CD8-positive, alpha-beta memory T cell (primary cell): ENCODE measurements around the gene PPFIA2. TPM values are rescaled to one million over a fixed set of nuclear protein-coding genes. Genes with fewer than 3 reads are reported as not detected.

Experiments
- CTCF ChIA-PET: fragments of 350-600 bp; sonication (Branson Sonifier 250); formaldehyde crosslinking; loops from one replicate; lab custom pipeline; 2021; ENCODE audit warnings: antibody characterized with exemption; lab: Charles Lee
- POLR2A ChIA-PET: fragments of 350-600 bp; sonication (Branson Sonifier 250); formaldehyde crosslinking; loops from one replicate; lab custom pipeline; 2021; ENCODE audit warnings: antibody characterized with exemption; lab: Charles Lee
- DNase-seq, 5 donors: peaks; one replicate each; pipeline versions ENCODE4 v3.0.0 to v3.0.0-alpha.2; 2020 to 2022; ENCODE audit warnings: mixed read lengths in 1 of 5
- H3K27ac ChIP-seq: one replicate; pipeline ENCODE4 v1.7.0; 2013; ENCODE audit warnings: low read depth, mild to moderate bottlenecking, low read length, moderate library complexity
- H3K27me3 ChIP-seq: 2 replicates; pipeline ENCODE4 v1.7.0; 2013; ENCODE audit warnings: low read length, mild to moderate bottlenecking; ENCODE audit not compliant: insufficient read depth, poor library complexity, severe bottlenecking
- H3K36me3 ChIP-seq: 2 replicates; pipeline ENCODE4 v1.7.0; 2013; ENCODE audit warnings: mild to moderate bottlenecking, low read length, moderate library complexity; ENCODE audit not compliant: insufficient read depth
- H3K4me1 ChIP-seq: 2 replicates; pipeline ENCODE4 v1.7.0; 2013; ENCODE audit warnings: mild to moderate bottlenecking, low read length, moderate library complexity; ENCODE audit not compliant: insufficient read depth
- H3K4me3 ChIP-seq: 2 replicates; pipeline ENCODE4 v1.7.0; 2013; ENCODE audit warnings: mild to moderate bottlenecking, low read length
- H3K9me3 ChIP-seq: 2 replicates; pipeline ENCODE4 v1.7.0; 2013; ENCODE audit warnings: mild to moderate bottlenecking, low read length
- H3K27ac Mint-ChIP-seq, 8 donors: one replicate each; pipeline ENCODE4 v1.8.0; 2020 to 2021; ENCODE audit warnings: mixed read lengths in 8 of 8, mild to moderate bottlenecking in 6 of 8, inconsistent platforms in 3 of 8, moderate library complexity in 3 of 8
- H3K27me3 Mint-ChIP-seq, 2 donors: one replicate each; pipeline ENCODE4 v1.8.0; 2020 to 2021; ENCODE audit warnings: mixed read lengths in 2 of 2, mild to moderate bottlenecking in 1 of 2, moderate library complexity in 1 of 2
- H3K36me3 Mint-ChIP-seq, 3 donors: one replicate each; pipeline ENCODE4 v1.8.0; 2020 to 2021; ENCODE audit warnings: mixed read lengths in 3 of 3, inconsistent platforms in 1 of 3, mild to moderate bottlenecking in 1 of 3
- H3K4me1 Mint-ChIP-seq, 3 donors: one replicate each; pipeline ENCODE4 v1.8.0; 2020 to 2021; ENCODE audit warnings: mixed read lengths in 3 of 3, inconsistent platforms in 1 of 3, mild to moderate bottlenecking in 1 of 3
- H3K4me3 Mint-ChIP-seq, 7 donors: one replicate each; pipeline ENCODE4 v1.8.0; 2020 to 2021; ENCODE audit warnings: mixed read lengths in 7 of 7, mild to moderate bottlenecking in 6 of 7, moderate library complexity in 4 of 7, inconsistent platforms in 2 of 7
- H3K9me3 Mint-ChIP-seq, 5 donors: one replicate each; pipeline ENCODE4 v1.8.0; 2020 to 2022; ENCODE audit warnings: mixed read lengths in 5 of 5, mild to moderate bottlenecking in 3 of 5, moderate library complexity in 2 of 5, inconsistent platforms in 1 of 5
- polyA plus RNA-seq: library from polyadenylated mRNA; unstranded; fragments of 300-500 nt; fragmentation: Illumina TruSeq; gene quantifications from one replicate; pipeline ENCODE4 v1.2.3, GENCODE V29; 2021
- total RNA-seq, 2 experiments: library from RNA; stranded (reverse); gene quantifications; one replicate each; pipeline ENCODE4 v1.2.3, GENCODE V29; 2021

PPFIA2 gene
- total and polyA plus RNA-seq, 3 experiments from 2014 or later = not detected

- Histone ChIP-seq H3K4me3 (no peak overlapping the region), H3K27ac (no peak overlapping the region), H3K36me3 (no peaks in the 10 kb centered on the region), H3K4me1 (no peaks in the 10 kb centered on the region), H3K27me3 (no peaks in the 10 kb centered on the region), H3K9me3 (no peaks in the 10 kb centered on the region)
- H3K27ac Mint-ChIP-seq = no peak overlapping the region
- no peaks in the 10 kb centered on the region for H3K4me1 Mint-ChIP-seq
- ChIA-PET POLR2A (no interaction called here), CTCF (no interaction called here)
- no peaks in the 10 kb centered on the region for H3K36me3 Mint-ChIP-seq
- H3K9me3 Mint-ChIP-seq = peaks cover 0 to 28% (median 2%) of the 10 kb centered on the region in 5 donors
- no peak overlapping the region for H3K4me3 Mint-ChIP-seq
- DNase-seq = no peak
- H3K27me3 Mint-ChIP-seq = no peaks in the 10 kb centered on the region
These were observed 355.8 kb downstream of the PPFIA2 start for GRCh38 chr12:81403348-81403747.

GRCh38 chr12:81401241-81401640, 357.9 kb downstream of the PPFIA2 start:
- no peak overlapping the region for H3K27ac Mint-ChIP-seq
- no peaks in the 10 kb centered on the region for H3K36me3 Mint-ChIP-seq
- no peaks in the 10 kb centered on the region for H3K4me1 Mint-ChIP-seq
- Histone ChIP-seq H3K27ac (no peak overlapping the region), H3K36me3 (no peaks in the 10 kb centered on the region), H3K27me3 (no peaks in the 10 kb centered on the region), H3K4me3 (no peak overlapping the region), H3K9me3 (no peaks in the 10 kb centered on the region), H3K4me1 (no peaks in the 10 kb centered on the region)
- no peak for DNase-seq
- H3K4me3 Mint-ChIP-seq = no peak overlapping the region
- CTCF ChIA-PET = no interaction called here
- no peaks in the 10 kb centered on the region for H3K27me3 Mint-ChIP-seq
- POLR2A ChIA-PET = no interaction called here
- H3K9me3 Mint-ChIP-seq = peaks cover 0 to 28% (median 5%) of the 10 kb centered on the region in 5 donors

GRCh38 chr12:81400024-81400423, 359.1 kb downstream of the PPFIA2 start:
- no peaks in the 10 kb centered on the region for H3K4me1 ChIP-seq
- H3K27ac ChIP-seq = no peak overlapping the region
- peaks cover 0 to 36% (median 5%) of the 10 kb centered on the region in 5 donors for H3K9me3 Mint-ChIP-seq
- H3K27me3 ChIP-seq = no peaks in the 10 kb centered on the region
- DNase-seq = no peak
- no peaks in the 10 kb centered on the region for H3K4me1 Mint-ChIP-seq
- CTCF ChIA-PET = no interaction called here
- no peaks in the 10 kb centered on the region for H3K9me3 ChIP-seq
- H3K27me3 Mint-ChIP-seq = no peaks in the 10 kb centered on the region
- no peak overlapping the region for H3K27ac Mint-ChIP-seq
- no peaks in the 10 kb centered on the region for H3K36me3 Mint-ChIP-seq
- H3K4me3 Mint-ChIP-seq = no peak overlapping the region
- H3K36me3 ChIP-seq = no peaks in the 10 kb centered on the region
- POLR2A ChIA-PET = no interaction called here
- no peak overlapping the region for H3K4me3 ChIP-seq

GRCh38 chr12:81395431-81395830, 363.7 kb downstream of the PPFIA2 start:
- H3K27ac ChIP-seq = no peak overlapping the region
- no peak for DNase-seq
- no peak overlapping the region for H3K4me3 ChIP-seq
- Mint-ChIP-seq H3K27me3 (no peaks in the 10 kb centered on the region), H3K27ac (no peak overlapping the region), H3K9me3 (peaks cover 2 to 43% (median 6%) of the 10 kb centered on the region in 5 donors), H3K4me1 (no peaks in the 10 kb centered on the region), H3K4me3 (no peak overlapping the region), H3K36me3 (no peaks in the 10 kb centered on the region)
- POLR2A ChIA-PET = no interaction called here
- H3K9me3 ChIP-seq = no peaks in the 10 kb centered on the region
- H3K36me3 ChIP-seq = no peaks in the 10 kb centered on the region
- H3K27me3 ChIP-seq = no peaks in the 10 kb centered on the region
- CTCF ChIA-PET = no interaction called here
- no peaks in the 10 kb centered on the region for H3K4me1 ChIP-seq

- no peaks in the 10 kb centered on the region for H3K36me3 Mint-ChIP-seq
- Histone ChIP-seq H3K9me3 (no peaks in the 10 kb centered on the region), H3K4me3 (no peak overlapping the region), H3K27me3 (no peaks in the 10 kb centered on the region), H3K36me3 (no peaks in the 10 kb centered on the region), H3K27ac (no peak overlapping the region), H3K4me1 (no peaks in the 10 kb centered on the region)
- ChIA-PET CTCF (no interaction called here), POLR2A (no interaction called here)
- no peaks in the 10 kb centered on the region for H3K4me1 Mint-ChIP-seq
- no peak overlapping the region for H3K27ac Mint-ChIP-seq
- H3K9me3 Mint-ChIP-seq = peaks cover 2 to 14% (median 9%) of the 10 kb centered on the region in 5 donors
- no peak overlapping the region for H3K4me3 Mint-ChIP-seq
- no peak for DNase-seq
- no peaks in the 10 kb centered on the region for H3K27me3 Mint-ChIP-seq
These were observed 369.5 kb downstream of the PPFIA2 start for GRCh38 chr12:81389550-81390099.

- H3K4me3 ChIP-seq = no peak overlapping the region
- DNase-seq = no peak
- H3K9me3 Mint-ChIP-seq = peaks cover 0 to 10% (median 6%) of the 10 kb centered on the region in 5 donors
- no peaks in the 10 kb centered on the region for H3K27me3 ChIP-seq
- H3K36me3 ChIP-seq = no peaks in the 10 kb centered on the region
- ChIA-PET POLR2A (no interaction called here), CTCF (no interaction called here)
- H3K36me3 Mint-ChIP-seq = no peaks in the 10 kb centered on the region
- no peak overlapping the region for H3K27ac ChIP-seq
- H3K4me1 Mint-ChIP-seq = no peaks in the 10 kb centered on the region
- H3K9me3 ChIP-seq = no peaks in the 10 kb centered on the region
- H3K27ac Mint-ChIP-seq = no peak overlapping the region
- no peaks in the 10 kb centered on the region for H3K27me3 Mint-ChIP-seq
- H3K4me3 Mint-ChIP-seq = no peak overlapping the region
- H3K4me1 ChIP-seq = no peaks in the 10 kb centered on the region
These were observed 373.0 kb downstream of the PPFIA2 start for GRCh38 chr12:81386101-81386500.

GRCh38 chr12:81381951-81382350, 377.2 kb downstream of the PPFIA2 start:
- H3K27me3 Mint-ChIP-seq = no peaks in the 10 kb centered on the region
- Histone ChIP-seq H3K4me3 (no peak overlapping the region), H3K4me1 (no peaks in the 10 kb centered on the region), H3K9me3 (no peaks in the 10 kb centered on the region), H3K27me3 (no peaks in the 10 kb centered on the region), H3K27ac (no peak overlapping the region), H3K36me3 (no peaks in the 10 kb centered on the region)
- no peaks in the 10 kb centered on the region for H3K4me1 Mint-ChIP-seq
- POLR2A ChIA-PET = no interaction called here
- CTCF ChIA-PET = no interaction called here
- no peak overlapping the region for H3K27ac Mint-ChIP-seq
- H3K9me3 Mint-ChIP-seq = peaks cover 0 to 8% (median 2%) of the 10 kb centered on the region in 5 donors
- no peak overlapping the region for H3K4me3 Mint-ChIP-seq
- H3K36me3 Mint-ChIP-seq = no peaks in the 10 kb centered on the region
- no peak for DNase-seq

- ChIA-PET POLR2A (no interaction called here), CTCF (no interaction called here)
- Mint-ChIP-seq H3K36me3 (no peaks in the 10 kb centered on the region), H3K9me3 (peaks cover 0 to 21% (median 3%) of the 10 kb centered on the region in 5 donors), H3K4me1 (no peaks in the 10 kb centered on the region), H3K27ac (no peak overlapping the region), H3K4me3 (no peak overlapping the region), H3K27me3 (no peaks in the 10 kb centered on the region)
- Histone ChIP-seq H3K4me1 (no peaks in the 10 kb centered on the region), H3K9me3 (no peaks in the 10 kb centered on the region), H3K4me3 (no peak overlapping the region), H3K27ac (no peak overlapping the region), H3K36me3 (no peaks in the 10 kb centered on the region), H3K27me3 (no peaks in the 10 kb centered on the region)
- no peak for DNase-seq
These were observed 380.4 kb downstream of the PPFIA2 start for GRCh38 chr12:81378601-81379285.
